SK-N-SH treated with all-trans-retinoic acid at 6 μM for 48 hours (cell line): ENCODE results near the gene STAB2.

Experiments
- CREB5 ChIP-seq: fragments of 250-450 bp; sonication (Bioruptor Pico); IDR thresholded peaks from 2 replicates; pipeline ENCODE4 v1.5.1; 2020; ENCODE audit warnings: low read depth, mild to moderate bottlenecking, moderate library complexity
- GLIS3 ChIP-seq: fragments of 250-450 bp; sonication (Bioruptor Pico); IDR thresholded peaks from 2 replicates; pipeline ENCODE4 v1.5.0; 2020; ENCODE audit warnings: mild to moderate bottlenecking, moderate library complexity
- OSR1 ChIP-seq: fragments of 250-450 bp; sonication (Bioruptor Pico); IDR thresholded peaks from 2 replicates; pipeline ENCODE4 v1.8.0; 2022; ENCODE audit warnings: moderate library complexity, mild to moderate bottlenecking, inconsistent platforms
- RARB ChIP-seq: fragments of 250-450 bp; sonication (Bioruptor Pico); IDR thresholded peaks from 2 replicates; pipeline ENCODE4 v1.8.0; 2021; ENCODE audit warnings: mild to moderate bottlenecking, moderate library complexity
- TOX ChIP-seq: fragments of 250-450 bp; sonication (Bioruptor Pico); IDR thresholded peaks from 2 replicates; pipeline ENCODE4 v1.8.0; 2021; ENCODE audit warnings: mild to moderate bottlenecking, moderate library complexity, borderline replicate concordance
- ZC3H10 ChIP-seq: fragments of 250-450 bp; sonication (Bioruptor Pico); IDR thresholded peaks from 2 replicates; pipeline ENCODE4 v1.5.1; 2021; ENCODE audit warnings: mild to moderate bottlenecking, moderate library complexity
- ZFP3 ChIP-seq: fragments of 250-450 bp; sonication (Bioruptor Pico); IDR thresholded peaks from 2 replicates; pipeline ENCODE4 v1.5.0; 2020; ENCODE audit warnings: mild to moderate bottlenecking, moderate library complexity

DNA sequence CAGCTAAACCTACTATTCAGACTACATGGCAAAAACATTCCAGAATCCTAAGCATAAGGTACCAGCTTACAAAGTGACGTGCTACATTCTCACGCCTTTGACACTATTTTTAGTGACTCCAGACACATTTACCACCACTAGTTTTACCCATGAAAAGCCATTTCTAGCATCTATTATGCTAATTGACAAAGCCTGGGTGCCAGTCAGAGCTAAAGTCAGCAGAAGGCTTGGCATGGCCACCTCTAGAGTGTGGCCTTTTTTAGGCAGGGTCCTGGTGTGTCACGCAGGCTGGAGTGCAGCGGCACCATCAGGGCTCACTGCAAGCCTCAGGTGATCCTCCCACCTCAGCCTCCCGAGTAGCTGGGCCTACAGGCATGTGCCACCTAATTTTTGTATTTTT lies 178.2 kb downstream of the STAB2 start:
- TF ChIP-seq ZFP3 (CRISPR knock-in tag), result no peak
- TF ChIP-seq ZC3H10 (CRISPR knock-in tag), result no peak
- no peak for TF ChIP-seq RARB (CRISPR knock-in tag)
- TF ChIP-seq CREB5 (CRISPR knock-in tag), result no peak
- TF ChIP-seq OSR1 (CRISPR knock-in tag), result no peak
- TF ChIP-seq TOX (CRISPR knock-in tag), result no peak
- no peak for TF ChIP-seq GLIS3
